Breast epithelium (tissue), 3 donors: Measurements from ENCODE around the gene RIPOR3.

ENCODE experiments used
- CTCF ChIP-seq, 3 donors: fragments of 450-650 bp; IDR thresholded peaks; one replicate each; pipeline ENCODE4 v1.5.1; 2016 to 2017; ENCODE audit warnings: antibody characterized with exemption in 3 of 3, mild to moderate bottlenecking in 3 of 3, moderate library complexity in 3 of 3
- POLR2A ChIP-seq: fragments of 450-650 bp; IDR thresholded peaks from one replicate; pipeline ENCODE4 v1.6.1; 2016; ENCODE audit warnings: antibody characterized with exemption, mild to moderate bottlenecking, moderate library complexity
- POLR2AphosphoS5 ChIP-seq, 3 donors: sonication (generic); formaldehyde crosslinking; IDR thresholded peaks; one replicate each; pipeline ENCODE4 v1.6.1; 2017; ENCODE audit warnings: antibody characterized with exemption in 3 of 3

GRCh38 chr20:50572938-50573777 lies 118.2 kb downstream of the RIPOR3 start:
- TF ChIP-seq CTCF (IDR thresholded peaks at IDR 0.05) = no peak
- no peak for TF ChIP-seq POLR2A
- TF ChIP-seq POLR2AphosphoS5 (IDR thresholded peaks at IDR 0.05) = no peak
